ENCODE data around the gene MACROD1. TPM values are rescaled to one million over a fixed set of nuclear protein-coding genes. Genes with fewer than 3 reads are reported as not detected.

Gene MACROD1
- total RNA-seq, 4 donors from 2014 or later, result 30.6 to 45.0 (median 35.0) TPM

GRCh38 chr11:63986932-63987513 lies 178.9 kb downstream of the MACROD1 start:
- no peak for TF ChIP-seq POLR2A (IDR thresholded peaks at IDR 0.05)
- TF ChIP-seq EP300 (IDR thresholded peaks at IDR 0.05), result no peak
- TF ChIP-seq CTCF (IDR thresholded peaks at IDR 0.05), result no peak
- Histone ChIP-seq H3K4me3 (peak overlapping the region; percentile 67 to 99 (median 93)), H3K9me3 (no peaks in the 10 kb centered on the region), H3K27ac (peak overlapping the region; percentile 54 to 95 (median 90)), H3K27me3 (no peaks in the 10 kb centered on the region), H3K36me3 (peaks cover 0 to 41% (median 0%) of the 10 kb centered on the region in 3 donors), H3K4me1 (peaks cover 0 to 28% (median 14%) of the 10 kb centered on the region in 4 donors)
- WGBS, 2 donors, result 16 to 25% methylated on average over 24 to 25 of the region's 25 CpGs
- no peak for DNase-seq (ENCODE audit: low spot score in 2 of 2)

- peak within 1 kb of the TSS; percentile 67 to 99 (median 93) for H3K4me3 ChIP-seq
- 0 to 1% methylated on average over 34 to 40 of the region's 63 CpGs for WGBS, 2 donors
- H3K27ac ChIP-seq, result peak within 1 kb of the TSS; percentile 54 to 95 (median 90)
- TF ChIP-seq EP300 (IDR thresholded peaks at IDR 0.05), result peak; percentile 59 to 80
- TF ChIP-seq POLR2A (IDR thresholded peaks at IDR 0.05), result peak in 1 of 2 donors; percentile 61
- peak in 1 of 5 experiments; percentile 42 for TF ChIP-seq CTCF (IDR thresholded peaks at IDR 0.05)
- peak; percentile 75 for DNase-seq (ENCODE audit: low spot score in 2 of 2)
- no peaks in the 10 kb centered on the region for H3K27me3 ChIP-seq
- peaks cover 0 to 34% (median 0%) of the 10 kb centered on the region in 3 donors for H3K36me3 ChIP-seq
- H3K4me1 ChIP-seq, result peaks cover 0 to 28% (median 14%) of the 10 kb centered on the region in 4 donors
- H3K9me3 ChIP-seq, result no peaks in the 10 kb centered on the region
Measured at GRCh38 chr11:63986156-63986931, 179.6 kb downstream of the MACROD1 start, which contains the start of gene OTUB1. OTUB1 (plus strand) TSS chr11:63986438; CDS start chr11:63986457, 19 bp downstream.

GRCh38 chr11:63985812-63986155 lies 180.1 kb downstream of the MACROD1 start:
- peak overlapping the region; percentile 67 to 99 (median 93) for H3K4me3 ChIP-seq
- H3K36me3 ChIP-seq, result peaks cover 0 to 28% (median 0%) of the 10 kb centered on the region in 3 donors
- H3K27ac ChIP-seq, result peak overlapping the region; percentile 54 to 95 (median 90)
- no peak for DNase-seq (ENCODE audit: low spot score in 2 of 2)
- no peak for TF ChIP-seq CTCF (IDR thresholded peaks at IDR 0.05)
- TF ChIP-seq EP300 (IDR thresholded peaks at IDR 0.05), result no peak
- no peak for TF ChIP-seq POLR2A (IDR thresholded peaks at IDR 0.05)
- 0% methylated on average over 18 of the region's 18 CpGs for WGBS, 2 donors
- no peaks in the 10 kb centered on the region for H3K27me3 ChIP-seq
- H3K4me1 ChIP-seq, result peaks cover 0 to 28% (median 14%) of the 10 kb centered on the region in 4 donors
- no peaks in the 10 kb centered on the region for H3K9me3 ChIP-seq

GRCh38 chr11:63979426-63979825 lies 186.5 kb downstream of the MACROD1 start:
- 79 to 88% methylated on average over 5 of the region's 5 CpGs for WGBS, 2 donors
- no peaks in the 10 kb centered on the region for H3K9me3 ChIP-seq
- H3K4me1 ChIP-seq, result peaks cover 0 to 22% (median 15%) of the 10 kb centered on the region in 4 donors
- H3K4me3 ChIP-seq, result no peak overlapping the region
- H3K27me3 ChIP-seq, result no peaks in the 10 kb centered on the region
- no peak overlapping the region for H3K27ac ChIP-seq
- peaks cover 0 to 21% (median 4%) of the 10 kb centered on the region in 3 donors for H3K36me3 ChIP-seq
- DNase-seq (ENCODE audit: low spot score in 2 of 2), result no peak
- TF ChIP-seq EP300 (IDR thresholded peaks at IDR 0.05) (no peak), CTCF (IDR thresholded peaks at IDR 0.05) (no peak), POLR2A (IDR thresholded peaks at IDR 0.05) (no peak)
